Ishikawa (cell line): ENCODE measurements around the gene MAP3K15.

ENCODE experiments used
- CEBPB ChIP-seq: IDR thresholded peaks from 2 replicates; pipeline ENCODE4 v1.6.1; 2012
- CREB1 ChIP-seq: IDR thresholded peaks from 2 replicates; pipeline ENCODE4 v1.6.1; 2012; ENCODE audit warnings: low read depth
- EGR1 ChIP-seq: IDR thresholded peaks from 2 replicates; pipeline ENCODE4 v1.6.1; 2012
- EP300 ChIP-seq: IDR thresholded peaks from 2 replicates; pipeline ENCODE4 v1.6.1; 2012; ENCODE audit warnings: borderline replicate concordance
- FOXM1 ChIP-seq: IDR thresholded peaks from 2 replicates; pipeline ENCODE4 v1.6.1; 2012; ENCODE audit warnings: low read depth, borderline replicate concordance
- MAX ChIP-seq: IDR thresholded peaks from 2 replicates; pipeline ENCODE4 v1.6.1; 2012
- REST ChIP-seq: IDR thresholded peaks from 2 replicates; pipeline ENCODE4 v1.6.1; 2012; ENCODE audit warnings: low read depth, mild to moderate bottlenecking
- TAF1 ChIP-seq: IDR thresholded peaks from 2 replicates; pipeline ENCODE4 v1.6.1; 2012; ENCODE audit warnings: low read depth, mild to moderate bottlenecking
- TEAD4 ChIP-seq: IDR thresholded peaks from 2 replicates; pipeline ENCODE4 v1.6.1; 2012
- USF1 ChIP-seq: IDR thresholded peaks from 2 replicates; pipeline ENCODE4 v1.6.1; 2012
- YY1 ChIP-seq: IDR thresholded peaks from 2 replicates; pipeline ENCODE4 v1.6.1; 2012; ENCODE audit warnings: low read depth
- ZBTB7A ChIP-seq: IDR thresholded peaks from 2 replicates; pipeline ENCODE4 v1.6.1; 2012; ENCODE audit warnings: low read depth

- TF ChIP-seq TAF1 = no peak
- no peak for TF ChIP-seq EGR1
- TF ChIP-seq ZBTB7A = no peak
- no peak for TF ChIP-seq EP300
- TF ChIP-seq CREB1 = no peak
- no peak for TF ChIP-seq USF1
- no peak for TF ChIP-seq MAX
- TF ChIP-seq TEAD4 = no peak
- TF ChIP-seq YY1 = no peak
- TF ChIP-seq FOXM1 = no peak
- no peak for TF ChIP-seq REST
- no peak for TF ChIP-seq CEBPB
Measured at GRCh38 chrX:19389227-19389845, 126.0 kb downstream of the MAP3K15 start.
